ENCODE data around the gene MYCT1. TPM values are rescaled to one million over a fixed set of nuclear protein-coding genes. Genes with fewer than 3 reads are reported as not detected.

MYCT1 gene
- total and polyA plus RNA-seq, 2 of the 8 experiments (the other 6 are each of a cell fraction or from before 2014, with no cell fraction given): 0.39 to 3.3 TPM

GRCh38 chr6:152680879-152681517 is 16.7 kb upstream of the MYCT1 start:
- WGBS, 2 experiments (ENCODE audit: extremely low coverage in 1 of 2, insufficient coverage in 1 of 2, insufficient read length in 1 of 2, insufficient replicate concordance in 2 of 2, low coverage in 1 of 2, low lambda C conversion rate in 2 of 2, missing lambda C conversion rate in 1 of 2): 34% methylated on average over 3 of the region's 3 CpGs; no CpG with 5 or more reads in 1 of the 2 experiments
- peaks cover 0 to 17% (median 4%) of the 10 kb centered on the region in 4 experiments; a peak in 2 of 7 replicates for H3K4me1 ChIP-seq (replicated peaks in 1 of 4; ENCODE audit: control insufficient read depth in 3 of 4, insufficient read depth in 4 of 4, low read length in 3 of 4)
- no peak overlapping the region for H3K4me3 ChIP-seq (ENCODE audit: extremely low read depth in 1 of 4, insufficient read depth in 2 of 4, low read depth in 3 of 4, low read length in 4 of 4)
- no peaks in the 10 kb centered on the region for H3K9me3 ChIP-seq (ENCODE audit: insufficient read depth in 2 of 2, low read depth in 1 of 2, low read length in 1 of 2)
- ChIA-PET CTCF (ENCODE audit: partially characterized antibody) (interaction anchor here (1.5 kb wide), 1 partner anchor 35 kb away, joined by 3 read pairs; no protein-coding TSS in a partner anchor), POLR2A (ENCODE audit: partially characterized antibody) (no interaction called here)
- peak overlapping the region; percentile 89 for H2AFZ ChIP-seq (ENCODE audit: low read length)
- FAIRE-seq: no peak
- peak overlapping the region; percentile 15; the same call in 1 of the 2 replicates for H2BK20ac ChIP-seq (ENCODE audit: low read length)
- peak overlapping the region; percentile 48 for H4K91ac ChIP-seq (replicated peaks; ENCODE audit: insufficient read length, low read length)
- no peak overlapping the region for H2BK120ac ChIP-seq (replicated peaks; ENCODE audit: low read depth, low read length)
- no peak overlapping the region for H3K4ac ChIP-seq (replicated peaks; ENCODE audit: insufficient read length, low read depth, low read length)
- no peaks in the 10 kb centered on the region for H3K27me3 ChIP-seq (replicated peaks in 1 of 4; ENCODE audit: control insufficient read depth in 3 of 4, extremely low read depth in 1 of 4, insufficient read depth in 3 of 4, low read length in 3 of 4)
- no peak overlapping the region for H4K5ac ChIP-seq (ENCODE audit: insufficient read length, low read depth, low read length)
- H4K20me1 ChIP-seq (replicated peaks in 1 of 2; ENCODE audit: control insufficient read depth in 1 of 2, insufficient read depth in 2 of 2, low read length in 2 of 2): no peaks in the 10 kb centered on the region
- peak overlapping the region; percentile 76 for H2BK12ac ChIP-seq (ENCODE audit: low read depth, low read length)
- H3K9ac ChIP-seq (replicated peaks in 1 of 4; ENCODE audit: extremely low read depth in 1 of 4, low read depth in 3 of 4, low read length in 3 of 4): no peak overlapping the region
- H3K79me1 ChIP-seq (ENCODE audit: low read depth, low read length): no peaks in the 10 kb centered on the region
- peak overlapping the region in 1 of 2 experiments; percentile 44; a peak in 2 of 4 replicates for H3K4me2 ChIP-seq (ENCODE audit: insufficient read depth in 1 of 2, low read depth in 2 of 2, low read length in 2 of 2)
- TF ChIP-seq SP2 (IDR thresholded peaks at IDR 0.05; ENCODE audit: low read length) (no peak), RFX5 (IDR thresholded peaks at IDR 0.05; ENCODE audit: borderline replicate concordance, low read depth, low read length) (no peak), FOSL1 (IDR thresholded peaks at IDR 0.05; ENCODE audit: insufficient read depth, low read depth, low read length) (no peak), KDM1A (IDR thresholded peaks at IDR 0.05; ENCODE audit: borderline replicate concordance, low read length) (no peak), ATF2 (IDR thresholded peaks at IDR 0.05; ENCODE audit: low read length) (no peak), BRCA1 (IDR thresholded peaks at IDR 0.05; ENCODE audit: low read depth, low read length) (no peak), MAX (IDR thresholded peaks at IDR 0.05) (no peak), BACH1 (IDR thresholded peaks at IDR 0.05; ENCODE audit: low read length) (no peak)
- no peak overlapping the region for H2AK5ac ChIP-seq (ENCODE audit: low read depth, low read length)
- no peak overlapping the region for H2BK15ac ChIP-seq (ENCODE audit: low read length)
- no peak overlapping the region for H3K27ac ChIP-seq (ENCODE audit: low read depth, low read length)
- no peaks in the 10 kb centered on the region for H3K79me2 ChIP-seq (ENCODE audit: control insufficient read depth in 1 of 2, insufficient read depth in 2 of 2, low read length in 2 of 2)
- no peak for DNase-seq (ENCODE audit: low read depth in 1 of 2, low spot score in 2 of 2)
- 0 out of 2 replicates have a peak, but pooled peaks cover 1% of the 10 kb centered on the region for H3K23me2 ChIP-seq (ENCODE audit: low read depth, low read length)
- H3K14ac ChIP-seq (ENCODE audit: insufficient read length): no peak overlapping the region
- H2BK5ac ChIP-seq (ENCODE audit: low read depth, low read length): peak overlapping the region; percentile 75; the same call in 1 of the 2 replicates
- H3K36me3 ChIP-seq (ENCODE audit: control insufficient read depth in 2 of 4, insufficient read depth in 4 of 4, low read length in 3 of 4): no peaks in the 10 kb centered on the region
- no peak overlapping the region for H3K23ac ChIP-seq (ENCODE audit: insufficient read length)
- no peak overlapping the region for H4K8ac ChIP-seq (ENCODE audit: extremely low read depth, insufficient read depth, low read length)
- no peak overlapping the region for H3K56ac ChIP-seq (replicated peaks; ENCODE audit: insufficient read length, low read depth, low read length)
- H3K18ac ChIP-seq (ENCODE audit: extremely low read depth, low read length): peak overlapping the region; percentile 80
